ACC112 (cell line): ENCODE measurements around the gene TTR.

Source experiments
- H2AFZ ChIP-seq: fragments of 200-600 bp; sonication (generic); one replicate; pipeline ENCODE4 v1.6.0; 2017; ENCODE audit warnings: antibody characterized with exemption, low read length; ENCODE audit not compliant: unreplicated experiment
- H3K27ac ChIP-seq: fragments of 200-600 bp; sonication (generic); 2 replicates; pipeline ENCODE4 v1.5.1; 2014; ENCODE audit warnings: low read depth, mild to moderate bottlenecking, antibody characterized with exemption, low read length, moderate library complexity
- H3K27me3 ChIP-seq: fragments of 200-600 bp; sonication (generic); 2 replicates; pipeline ENCODE4 v1.6.1; 2014; ENCODE audit warnings: mild to moderate bottlenecking, antibody characterized with exemption, low read length, moderate library complexity, mixed read lengths; ENCODE audit not compliant: insufficient read depth
- H3K36me3 ChIP-seq: fragments of 200-600 bp; sonication (generic); 2 replicates; pipeline ENCODE4 v1.6.1; 2016; ENCODE audit warnings: mild to moderate bottlenecking, antibody characterized with exemption, low read length, moderate library complexity, mixed read lengths; ENCODE audit not compliant: insufficient read depth
- H3K4me1 ChIP-seq: fragments of 200-600 bp; sonication (generic); one replicate; pipeline ENCODE4 v1.6.1; 2016; ENCODE audit warnings: low read length, mixed read lengths; ENCODE audit not compliant: insufficient read depth, unreplicated experiment, control insufficient read depth
- H3K4me3 ChIP-seq: fragments of 200-600 bp; sonication (generic); 2 replicates; pipeline ENCODE4 v1.5.1; 2014; ENCODE audit warnings: mild to moderate bottlenecking, low read depth, low read length
- H3K79me2 ChIP-seq: fragments of 200-600 bp; sonication (generic); one replicate; pipeline ENCODE4 v1.6.0; 2016; ENCODE audit warnings: low read length; ENCODE audit not compliant: control insufficient read depth, unreplicated experiment, insufficient read depth

The TTR gene

GRCh38 chr18:31578126-31578525 is 13.6 kb upstream of the TTR start:
- H3K4me1 ChIP-seq = no peaks in the 10 kb centered on the region
- no peak overlapping the region for H3K27ac ChIP-seq
- H3K36me3 ChIP-seq = no peaks in the 10 kb centered on the region
- peaks cover 29% of the 10 kb centered on the region; the same call in 1 of the 2 replicates for H3K27me3 ChIP-seq
- no peaks in the 10 kb centered on the region for H3K79me2 ChIP-seq
- no peak overlapping the region for H2AFZ ChIP-seq
- no peak overlapping the region for H3K4me3 ChIP-seq

GRCh38 chr18:31579375-31579774 is 12.3 kb upstream of the TTR start:
- H2AFZ ChIP-seq = no peak overlapping the region

GRCh38 chr18:31581498-31582197 is 10.0 kb upstream of the TTR start:
- Histone ChIP-seq H3K27me3 (peaks cover 20% of the 10 kb centered on the region; the same call in 1 of the 2 replicates), H3K27ac (no peak overlapping the region), H3K79me2 (no peaks in the 10 kb centered on the region), H2AFZ (no peak overlapping the region), H3K4me1 (no peaks in the 10 kb centered on the region), H3K36me3 (no peaks in the 10 kb centered on the region), H3K4me3 (no peak overlapping the region)

More at GRCh38 chr18:31579375-31579774, 12.3 kb upstream of the TTR start:
- peaks cover 27% of the 10 kb centered on the region; the same call in 1 of the 2 replicates for H3K27me3 ChIP-seq
- H3K36me3 ChIP-seq = no peaks in the 10 kb centered on the region
- H3K79me2 ChIP-seq = no peaks in the 10 kb centered on the region
- no peaks in the 10 kb centered on the region for H3K4me1 ChIP-seq
- H3K27ac ChIP-seq = no peak overlapping the region
- no peak overlapping the region for H3K4me3 ChIP-seq

- H3K4me1 ChIP-seq = no peaks in the 10 kb centered on the region
- no peak overlapping the region for H3K4me3 ChIP-seq
- H3K79me2 ChIP-seq = no peaks in the 10 kb centered on the region
- H3K27ac ChIP-seq = no peak overlapping the region
- H2AFZ ChIP-seq = no peak overlapping the region
- H3K27me3 ChIP-seq = peaks cover 20% of the 10 kb centered on the region
- H3K36me3 ChIP-seq = no peaks in the 10 kb centered on the region
Measured at GRCh38 chr18:31583185-31583854, 8.4 kb upstream of the TTR start.

- no peaks in the 10 kb centered on the region for H3K4me1 ChIP-seq
- H3K27ac ChIP-seq = no peak overlapping the region
- no peak overlapping the region for H2AFZ ChIP-seq
- no peaks in the 10 kb centered on the region for H3K79me2 ChIP-seq
- H3K27me3 ChIP-seq = peaks cover 17% of the 10 kb centered on the region
- H3K36me3 ChIP-seq = no peaks in the 10 kb centered on the region
- H3K4me3 ChIP-seq = no peak overlapping the region
Measured at GRCh38 chr18:31585991-31586390, 5.7 kb upstream of the TTR start.

- H3K4me3 ChIP-seq = no peak overlapping the region
- no peaks in the 10 kb centered on the region for H3K4me1 ChIP-seq
- no peak overlapping the region for H2AFZ ChIP-seq
- H3K27ac ChIP-seq = no peak overlapping the region
- H3K79me2 ChIP-seq = no peaks in the 10 kb centered on the region
- no peaks in the 10 kb centered on the region for H3K36me3 ChIP-seq
- peaks cover 21% of the 10 kb centered on the region for H3K27me3 ChIP-seq
Measured at GRCh38 chr18:31586616-31587015, 5.1 kb upstream of the TTR start.

- Histone ChIP-seq H3K36me3 (no peaks in the 10 kb centered on the region), H2AFZ (no peak overlapping the region), H3K4me3 (no peak overlapping the region), H3K79me2 (no peaks in the 10 kb centered on the region), H3K27me3 (peaks cover 30% of the 10 kb centered on the region), H3K27ac (no peak overlapping the region), H3K4me1 (no peaks in the 10 kb centered on the region)
Measured at GRCh38 chr18:31587529-31587928, 4.1 kb upstream of the TTR start.

- Histone ChIP-seq H3K27me3 (peaks cover 56% of the 10 kb centered on the region), H2AFZ (no peak overlapping the region), H3K4me1 (no peaks in the 10 kb centered on the region), H3K79me2 (no peaks in the 10 kb centered on the region), H3K4me3 (no peak overlapping the region), H3K36me3 (no peaks in the 10 kb centered on the region), H3K27ac (no peak overlapping the region)
Measured at GRCh38 chr18:31590570-31590969, 1.1 kb upstream of the TTR start.

GRCh38 chr18:31591113-31591512 is 564 bp upstream of the TTR start:
- Histone ChIP-seq H2AFZ (no peak overlapping the region), H3K27me3 (peaks cover 59% of the 10 kb centered on the region), H3K4me1 (no peaks in the 10 kb centered on the region), H3K36me3 (no peaks in the 10 kb centered on the region), H3K79me2 (no peaks in the 10 kb centered on the region), H3K27ac (no peak overlapping the region), H3K4me3 (no peak overlapping the region)

- Histone ChIP-seq H3K27ac (no peak overlapping the region), H3K27me3 (peaks cover 62% of the 10 kb centered on the region), H2AFZ (no peak overlapping the region)
Measured at GRCh38 chr18:31592506-31593157, 955 bp downstream of the TTR start.

More at GRCh38 chr18:31592506-31593157, 955 bp downstream of the TTR start:
- no peaks in the 10 kb centered on the region for H3K36me3 ChIP-seq
- H3K4me1 ChIP-seq = no peaks in the 10 kb centered on the region
- no peaks in the 10 kb centered on the region for H3K79me2 ChIP-seq
- H3K4me3 ChIP-seq = no peak overlapping the region
